ENCODE measurements around the gene SAMD4A.
"Not testable (repeated sequence)": the region's sequence is repeated elsewhere in the genome, so short reads cannot be mapped to it uniquely, and the experiment has no call there.

- not testable (repeated sequence) for TF ChIP-seq YY1 (IDR thresholded peaks at IDR 0.05; ENCODE audit: insufficient read depth, insufficient read length); ZNF274 (IDR thresholded peaks at IDR 0.05; ENCODE audit: low read depth, low read length); SUZ12 (IDR thresholded peaks at IDR 0.05; ENCODE audit: extremely low read depth, insufficient read depth, insufficient read length)
Measured at GRCh38 chr14:54801482-54801881, 234.6 kb downstream of the SAMD4A start.
